ENCODE measurements around the gene PNPLA5. TPM values are rescaled to one million over a fixed set of nuclear protein-coding genes. Genes with fewer than 3 reads are reported as not detected.
"Not testable (repeated sequence)": the region's sequence is repeated elsewhere in the genome, so short reads cannot be mapped to it uniquely, and the experiment has no call there.

Gene PNPLA5, protein sequence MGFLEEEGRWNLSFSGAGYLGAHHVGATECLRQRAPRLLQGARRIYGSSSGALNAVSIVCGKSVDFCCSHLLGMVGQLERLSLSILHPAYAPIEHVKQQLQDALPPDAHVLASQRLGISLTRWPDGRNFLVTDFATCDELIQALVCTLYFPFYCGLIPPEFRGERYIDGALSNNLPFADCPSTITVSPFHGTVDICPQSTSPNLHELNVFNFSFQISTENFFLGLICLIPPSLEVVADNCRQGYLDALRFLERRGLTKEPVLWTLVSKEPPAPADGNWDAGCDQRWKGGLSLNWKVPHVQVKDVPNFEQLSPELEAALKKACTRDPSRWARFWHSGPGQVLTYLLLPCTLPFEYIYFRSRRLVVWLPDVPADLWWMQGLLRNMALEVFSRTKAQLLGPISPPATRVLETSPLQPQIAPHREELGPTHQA
- not detected in 2 replicates for total RNA-seq

DNA sequence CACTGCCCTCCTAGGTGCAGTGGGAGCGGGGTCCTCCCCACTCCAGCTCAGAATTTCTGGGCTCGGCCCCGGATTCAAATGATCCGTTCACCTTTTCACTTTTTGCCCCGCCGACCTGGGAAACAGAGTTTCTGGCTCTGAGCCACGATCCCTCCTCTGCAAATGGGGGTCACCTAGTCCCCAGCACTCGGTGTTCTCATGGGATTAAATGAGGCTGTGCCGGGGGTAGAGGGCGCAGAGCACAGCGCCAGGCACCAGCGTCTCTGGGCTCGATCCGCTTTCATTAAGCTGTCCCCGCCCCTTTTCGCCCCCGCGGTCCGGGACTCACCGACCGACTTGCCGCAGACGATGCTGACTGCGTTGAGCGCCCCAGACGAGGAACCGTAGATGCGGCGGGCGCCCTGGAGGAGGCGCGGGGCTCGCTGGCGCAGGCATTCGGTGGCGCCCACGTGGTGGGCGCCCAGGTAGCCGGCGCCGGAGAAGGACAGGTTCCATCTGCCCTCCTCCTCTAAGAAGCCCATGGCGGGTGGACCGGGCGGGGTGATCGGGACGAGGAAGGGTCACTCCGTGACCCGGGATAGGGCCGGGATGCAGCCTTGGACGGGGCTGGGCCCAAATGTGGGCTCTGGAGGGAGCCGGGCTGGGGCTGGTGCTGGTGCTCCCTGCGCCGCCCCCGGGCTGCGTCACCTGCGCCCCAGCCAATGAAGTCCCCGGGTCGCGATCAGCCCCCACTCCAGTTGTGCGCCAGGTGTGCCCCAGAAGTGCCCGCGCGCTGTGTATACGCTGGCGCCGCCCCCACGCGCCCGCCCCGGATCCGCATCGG is at the start of gene PNPLA5:
Gene PNPLA5, minus strand, starts transcription at position 654 of the 823 bp plus-strand sequence. Its CDS starts 133 bp downstream, at position 521.
- no peak for DNase-seq (ENCODE audit: low read depth, low spot score)

- DNase-seq (ENCODE audit: low read depth, low spot score), result no peak
Observed at GRCh38 chr22:43941449-43941848, 49.6 kb upstream of the PNPLA5 start.

- DNase-seq (ENCODE audit: low read depth, low spot score), result no peak
Observed at GRCh38 chr22:43931771-43932170, 40.0 kb upstream of the PNPLA5 start.

GRCh38 chr22:43928908-43929307 is 37.1 kb upstream of the PNPLA5 start:
- DNase-seq (ENCODE audit: low read depth, low spot score), result no peak

GRCh38 chr22:43928468-43928867 is 36.7 kb upstream of the PNPLA5 start:
- no peak for DNase-seq (ENCODE audit: low read depth, low spot score)

GRCh38 chr22:43926349-43926710 is 34.5 kb upstream of the PNPLA5 start:
- DNase-seq (ENCODE audit: low read depth, low spot score), result no peak

DNA sequence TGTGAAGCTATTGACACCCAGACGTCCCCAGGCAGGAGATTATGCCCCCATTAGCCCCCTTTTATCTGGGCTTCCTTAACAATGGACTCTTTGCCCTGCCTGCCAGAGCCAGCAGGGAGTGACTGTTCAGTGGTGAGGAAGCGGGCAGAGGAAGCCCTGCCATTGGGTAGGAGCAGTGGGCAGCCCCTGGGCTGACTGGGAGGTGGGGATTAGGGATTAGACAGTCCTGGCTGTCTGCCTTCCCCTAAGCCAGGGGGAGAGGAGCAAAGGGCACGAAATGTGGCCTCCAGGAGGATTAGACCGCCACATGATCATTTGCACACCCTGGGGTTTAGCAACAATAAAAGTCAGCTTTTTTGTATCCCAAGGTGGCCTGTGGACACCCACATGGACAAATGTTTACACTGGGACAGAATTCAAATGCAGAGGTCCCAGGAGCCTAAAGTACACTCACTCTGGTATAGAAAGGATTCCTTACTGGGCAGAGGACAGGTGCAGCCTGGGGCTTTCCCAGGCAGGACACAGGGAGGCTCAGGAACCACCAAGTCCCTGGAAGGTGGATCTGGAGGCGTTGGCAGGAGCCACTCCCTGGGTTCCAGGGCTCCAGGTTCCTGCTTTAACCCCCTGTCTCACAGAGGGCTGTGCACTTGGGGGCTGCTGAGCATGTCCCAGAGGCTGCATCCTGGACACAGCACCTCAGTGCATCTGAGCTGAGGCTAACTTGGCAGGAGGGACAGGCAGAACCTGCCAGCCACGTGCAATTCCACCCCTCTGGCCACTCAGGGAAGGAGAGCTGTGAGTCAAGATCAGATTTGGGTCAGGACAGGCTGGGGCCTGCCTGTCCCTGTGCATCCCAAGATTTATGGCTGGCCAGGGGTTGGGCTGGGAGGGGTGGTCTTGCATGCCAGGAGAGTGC is 33.9 kb upstream of the PNPLA5 start:
- no peak for DNase-seq (ENCODE audit: low read depth, low spot score)

- no peak for DNase-seq (ENCODE audit: low read depth, low spot score)
Observed at GRCh38 chr22:43924877-43925276, 33.1 kb upstream of the PNPLA5 start.

DNA sequence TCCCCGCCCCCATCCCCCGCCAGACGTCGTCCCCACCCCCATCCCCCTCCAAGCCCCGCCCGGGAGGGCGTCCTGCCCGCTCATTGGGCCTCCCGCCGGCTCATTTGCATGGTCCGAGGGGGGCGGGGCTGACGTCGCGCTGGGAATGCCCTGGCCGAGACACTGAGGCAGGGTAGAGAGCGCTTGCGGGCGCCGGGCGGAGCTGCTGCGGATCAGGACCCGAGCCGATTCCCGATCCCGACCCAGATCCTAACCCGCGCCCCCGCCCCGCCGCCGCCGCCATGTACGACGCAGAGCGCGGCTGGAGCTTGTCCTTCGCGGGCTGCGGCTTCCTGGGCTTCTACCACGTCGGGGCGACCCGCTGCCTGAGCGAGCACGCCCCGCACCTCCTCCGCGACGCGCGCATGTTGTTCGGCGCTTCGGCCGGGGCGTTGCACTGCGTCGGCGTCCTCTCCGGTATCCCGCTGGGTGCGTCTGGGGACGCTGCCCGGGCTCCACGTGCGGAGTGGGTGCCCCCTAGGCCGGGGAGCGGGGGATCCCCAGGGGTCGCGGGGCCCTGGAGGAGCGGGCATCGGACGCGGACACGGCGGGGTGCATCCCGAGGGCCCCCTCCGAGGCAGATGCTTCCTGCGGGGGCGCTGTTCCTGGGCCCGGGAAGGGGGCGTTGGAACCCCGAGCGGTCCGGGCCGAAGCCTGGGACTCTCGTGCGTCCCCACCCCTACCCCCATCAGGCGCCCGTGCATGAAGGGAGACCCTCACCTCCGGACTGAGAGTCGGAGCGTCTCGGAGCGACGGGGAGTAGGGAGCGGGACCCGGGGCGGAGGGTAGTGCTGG is 32.0 kb upstream of the PNPLA5 start, which contains the start of gene PNPLA3:
Gene PNPLA3, plus strand, starts transcription at position 175 of the 834 bp plus-strand sequence. Its CDS starts 107 bp downstream, at position 282.
- DNase-seq (ENCODE audit: low read depth, low spot score), result peak; percentile 41

GRCh38 chr22:43923191-43923590 is 31.4 kb upstream of the PNPLA5 start:
- no peak for DNase-seq (ENCODE audit: low read depth, low spot score)

DNA sequence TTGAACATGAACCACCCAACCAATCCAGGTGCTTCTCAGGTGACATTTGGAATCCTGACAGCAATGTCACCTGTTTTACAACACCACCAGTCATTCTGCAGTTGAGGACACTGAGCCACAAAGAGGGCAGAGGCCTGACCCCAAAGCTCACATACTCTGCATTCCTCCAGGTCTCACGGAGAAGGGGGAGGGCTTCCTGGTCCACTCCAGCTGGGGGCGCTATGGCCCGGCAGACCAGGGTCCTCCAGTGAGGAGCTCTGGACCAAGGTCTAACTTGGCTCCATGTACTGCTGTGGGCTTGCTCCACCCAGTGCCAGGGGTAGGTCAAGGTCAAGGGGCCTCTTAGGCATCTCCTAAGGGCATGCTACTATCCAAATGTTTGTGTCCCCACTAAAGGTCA is 30.3 kb upstream of the PNPLA5 start:
- DNase-seq (ENCODE audit: low read depth, low spot score), result no peak

DNA sequence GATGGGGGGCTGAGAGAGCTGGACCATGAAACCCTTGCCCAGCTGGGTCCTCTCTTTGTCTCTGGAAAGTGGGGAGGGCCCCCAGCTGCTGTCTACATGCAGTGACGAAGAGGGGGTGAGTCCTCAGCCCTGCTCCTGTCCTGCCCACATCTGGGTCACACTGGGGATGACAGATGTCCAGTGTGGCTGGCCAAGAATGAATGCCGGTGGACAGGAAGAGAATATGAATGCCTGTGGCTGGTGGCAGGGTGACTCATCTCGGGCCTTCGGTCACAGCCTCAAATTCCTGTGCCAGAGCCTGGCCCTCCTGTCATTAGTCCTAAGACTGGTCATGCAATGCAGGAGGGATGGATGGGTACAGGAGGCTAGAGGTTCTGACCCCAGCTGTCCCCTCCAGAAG is 29.6 kb upstream of the PNPLA5 start:
- no peak for DNase-seq (ENCODE audit: low read depth, low spot score)

- no peak for DNase-seq (ENCODE audit: low read depth, low spot score)
Observed at GRCh38 chr22:43919106-43919973, 27.5 kb upstream of the PNPLA5 start.

DNA sequence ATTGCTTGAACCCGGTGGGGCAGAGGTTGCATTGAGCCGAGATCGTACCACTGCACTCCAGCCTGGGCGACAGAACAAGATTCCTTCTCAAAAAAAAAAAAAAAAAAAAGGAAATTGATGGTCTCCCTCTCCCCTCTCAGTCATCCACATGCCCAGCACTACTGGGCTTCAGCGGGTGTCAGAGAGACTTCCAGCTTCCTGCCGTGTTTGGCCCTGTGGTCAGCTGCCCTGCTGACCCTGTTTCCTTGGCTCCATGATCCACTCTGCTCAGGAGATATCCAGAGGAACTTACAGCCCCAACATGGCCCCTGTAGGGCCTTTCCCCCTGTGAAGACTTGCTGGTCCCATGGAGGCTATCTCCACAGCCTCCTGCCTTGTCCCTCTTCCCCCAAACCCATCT is 25.7 kb upstream of the PNPLA5 start:
- no peak for DNase-seq (ENCODE audit: low read depth, low spot score)

DNA sequence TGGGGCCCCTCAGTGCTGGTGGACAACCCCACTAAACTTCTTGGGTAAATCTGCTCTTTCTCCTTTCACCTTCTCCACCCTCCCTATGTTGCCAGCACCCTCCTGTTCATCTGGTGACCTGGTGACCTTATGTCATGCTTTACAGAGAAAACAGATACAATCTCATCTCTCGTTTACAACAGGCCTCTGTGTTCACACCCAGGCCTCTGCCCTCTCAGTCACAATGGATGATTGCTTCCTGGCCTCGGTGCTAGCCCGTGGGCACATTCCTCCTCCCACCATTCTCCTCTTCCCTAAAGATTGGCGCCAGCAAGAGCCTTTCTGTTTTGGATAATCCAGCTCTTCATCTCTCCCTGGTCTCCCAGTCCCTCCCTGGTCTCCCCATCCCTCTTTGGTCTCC is 19.5 kb upstream of the PNPLA5 start:
- no peak for DNase-seq (ENCODE audit: low read depth, low spot score)

DNA sequence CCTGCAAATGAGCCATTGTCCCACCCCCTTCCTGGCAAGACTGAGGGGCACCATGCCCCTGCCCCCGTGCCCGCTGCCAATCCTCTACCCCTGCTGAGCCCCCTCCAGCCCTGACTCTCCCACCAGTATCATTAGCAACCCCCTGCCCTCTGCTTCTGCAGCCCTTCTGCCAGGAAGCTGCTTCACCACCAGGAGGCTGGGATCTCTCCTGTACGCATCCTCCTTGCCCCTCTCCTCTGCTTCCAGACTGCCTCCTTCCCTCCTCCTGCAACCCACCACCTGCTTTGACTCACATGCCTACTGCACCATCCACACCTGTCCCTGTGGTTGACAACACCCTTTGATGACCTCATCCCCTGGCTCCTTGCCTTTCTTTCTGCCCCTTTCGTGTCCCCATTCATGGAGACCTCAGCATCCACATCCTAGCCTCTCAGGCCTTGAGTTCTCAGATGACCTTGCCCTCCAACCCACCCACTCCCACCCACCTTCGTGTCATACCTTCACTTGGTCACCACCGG is 18.4 kb upstream of the PNPLA5 start:
- DNase-seq (ENCODE audit: low read depth, low spot score), result no peak

DNA sequence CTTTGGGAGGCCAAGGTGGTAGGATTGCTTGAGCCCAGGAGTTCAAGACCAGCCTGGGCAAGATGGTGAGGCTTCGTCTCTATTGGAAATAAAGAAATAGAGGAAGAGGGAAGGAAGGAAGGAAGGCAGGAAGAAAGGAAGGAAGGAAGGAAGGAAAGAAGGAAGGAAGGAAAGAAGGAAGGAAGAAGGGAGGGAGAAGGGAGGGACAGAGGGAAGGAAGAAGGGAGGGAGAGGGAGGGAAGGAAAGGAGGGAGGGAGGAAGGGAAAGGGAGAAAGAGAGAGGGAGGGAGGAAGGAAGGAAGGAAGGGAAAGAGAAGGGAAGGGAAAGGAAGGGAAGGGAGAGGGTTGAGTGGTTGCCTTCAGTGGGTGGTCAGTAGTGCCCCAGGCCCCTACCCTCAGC is 17.9 kb upstream of the PNPLA5 start:
- DNase-seq (ENCODE audit: low read depth, low spot score), result no peak

GRCh38 chr22:43905681-43906080 is 13.9 kb upstream of the PNPLA5 start:
- DNase-seq (ENCODE audit: low read depth, low spot score), result no peak

DNA sequence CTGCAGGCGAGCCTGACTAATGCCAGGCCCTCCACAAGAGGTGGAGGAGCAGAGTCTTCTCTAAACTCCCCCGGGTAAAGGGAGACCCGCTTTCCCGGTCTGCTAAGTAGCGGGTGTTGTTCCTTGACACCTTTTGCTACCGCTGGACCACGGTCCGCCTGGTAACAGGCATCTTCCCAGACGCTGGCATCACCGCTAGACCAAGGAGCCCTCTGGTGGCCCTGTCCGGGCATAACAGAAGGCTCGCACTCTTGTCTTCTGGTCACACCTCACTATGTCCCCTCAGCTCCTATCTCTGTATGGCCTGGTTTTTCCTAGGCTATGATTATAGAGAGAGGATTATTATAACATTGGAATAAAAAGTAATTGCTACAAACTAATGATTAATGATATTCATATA is 12.6 kb upstream of the PNPLA5 start:
- DNase-seq (ENCODE audit: low read depth, low spot score), result not testable (repeated sequence)

Measured in pulmonary artery endothelial cell (primary cell).